ENCODE data around the gene MAD1L1.

GRCh38 chr7:2208712-2209111 lies 24.0 kb downstream of the MAD1L1 start:
- TF ChIP-seq CTCF (IDR thresholded peaks at IDR 0.05) (no peak), IRF2 (CRISPR knock-in tag; IDR thresholded peaks at IDR 0.05; ENCODE audit: borderline replicate concordance, low read depth) (no peak), TP53 (CRISPR knock-in tag; IDR thresholded peaks at IDR 0.05) (no peak), ESRRA (CRISPR knock-in tag; IDR thresholded peaks at IDR 0.05; ENCODE audit: borderline replicate concordance) (no peak), MYBL2 (CRISPR knock-in tag; IDR thresholded peaks at IDR 0.05) (no peak), TEAD1 (CRISPR knock-in tag; IDR thresholded peaks at IDR 0.05) (no peak), USF1 (CRISPR knock-in tag; IDR thresholded peaks at IDR 0.05) (no peak), CBFB (CRISPR knock-in tag; IDR thresholded peaks at IDR 0.05; ENCODE audit: low read depth) (no peak), FOXP1 (CRISPR knock-in tag; IDR thresholded peaks at IDR 0.05; ENCODE audit: borderline replicate concordance) (no peak), HMGXB4 (CRISPR knock-in tag; IDR thresholded peaks at IDR 0.05) (no peak), MAX (CRISPR knock-in tag; IDR thresholded peaks at IDR 0.05) (no peak), NR2C2 (CRISPR knock-in tag; IDR thresholded peaks at IDR 0.05) (no peak)
